ENCODE data around the gene SFXN3.

SFXN3 gene

DNA sequence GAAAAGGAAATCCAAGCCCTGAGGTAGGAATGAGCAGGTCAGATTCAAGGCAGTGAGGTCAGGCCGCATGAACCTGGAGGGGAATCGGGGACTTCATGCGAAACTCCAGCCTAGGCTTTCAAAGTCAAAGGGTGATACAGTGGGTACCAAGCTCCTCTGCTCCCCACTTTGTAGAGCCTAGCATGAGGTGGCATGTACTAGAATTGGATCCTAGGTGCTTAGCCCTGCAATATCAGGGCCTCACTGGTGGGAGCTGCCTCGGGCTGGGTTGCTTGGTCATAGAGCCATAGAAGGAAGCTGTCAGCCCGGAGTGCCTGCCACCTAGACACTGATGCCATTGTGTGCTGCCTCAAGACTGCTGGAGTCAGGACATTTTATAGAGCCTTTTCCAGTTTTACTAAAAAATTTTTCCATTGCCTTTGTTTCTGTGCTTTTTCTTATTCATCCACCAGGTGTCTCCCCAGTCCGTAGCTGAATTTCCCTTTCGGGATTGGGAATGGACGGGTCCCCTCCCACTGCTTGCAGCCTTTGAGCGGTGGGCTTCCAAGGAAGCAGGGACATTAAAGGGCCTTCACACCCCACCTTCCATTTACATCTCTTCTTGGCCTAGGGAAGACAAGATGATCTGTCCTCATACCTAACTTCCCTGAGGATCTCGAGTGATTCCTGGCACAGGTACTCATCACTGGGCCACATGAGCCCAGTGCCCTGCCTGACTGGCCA lies 36.9 kb upstream of the SFXN3 start:
- peaks cover 34% of the 10 kb centered on the region for H3K36me3 ChIP-seq (ENCODE audit: control insufficient read depth, insufficient read depth, low read length, severe bottlenecking)
- no peak overlapping the region for H3K9ac ChIP-seq (ENCODE audit: low read length)
- no peak overlapping the region for H3K4me3 ChIP-seq (ENCODE audit: low read length)
- H3K27me3 ChIP-seq (replicated peaks; ENCODE audit: control insufficient read depth, insufficient read depth, low read length) = no peaks in the 10 kb centered on the region
- DNase-seq (ENCODE audit: low read depth) = peak; percentile 75
- H3K4me1 ChIP-seq (ENCODE audit: control insufficient read depth, insufficient read depth, low read length) = peaks cover 17% of the 10 kb centered on the region
- H3K9me3 ChIP-seq (ENCODE audit: control insufficient read depth, low read length) = no peaks in the 10 kb centered on the region

GRCh38 chr10:100995181-100995580 lies 35.9 kb upstream of the SFXN3 start:
- no peak for DNase-seq (ENCODE audit: low read depth)
- peaks cover 27% of the 10 kb centered on the region for H3K36me3 ChIP-seq (ENCODE audit: control insufficient read depth, insufficient read depth, low read length, severe bottlenecking)
- no peaks in the 10 kb centered on the region for H3K27me3 ChIP-seq (replicated peaks; ENCODE audit: control insufficient read depth, insufficient read depth, low read length)
- H3K4me1 ChIP-seq (ENCODE audit: control insufficient read depth, insufficient read depth, low read length) = peaks cover 14% of the 10 kb centered on the region
- H3K9ac ChIP-seq (ENCODE audit: low read length) = no peak overlapping the region
- H3K4me3 ChIP-seq (ENCODE audit: low read length) = no peak overlapping the region
- no peaks in the 10 kb centered on the region for H3K9me3 ChIP-seq (ENCODE audit: control insufficient read depth, low read length)

DNA sequence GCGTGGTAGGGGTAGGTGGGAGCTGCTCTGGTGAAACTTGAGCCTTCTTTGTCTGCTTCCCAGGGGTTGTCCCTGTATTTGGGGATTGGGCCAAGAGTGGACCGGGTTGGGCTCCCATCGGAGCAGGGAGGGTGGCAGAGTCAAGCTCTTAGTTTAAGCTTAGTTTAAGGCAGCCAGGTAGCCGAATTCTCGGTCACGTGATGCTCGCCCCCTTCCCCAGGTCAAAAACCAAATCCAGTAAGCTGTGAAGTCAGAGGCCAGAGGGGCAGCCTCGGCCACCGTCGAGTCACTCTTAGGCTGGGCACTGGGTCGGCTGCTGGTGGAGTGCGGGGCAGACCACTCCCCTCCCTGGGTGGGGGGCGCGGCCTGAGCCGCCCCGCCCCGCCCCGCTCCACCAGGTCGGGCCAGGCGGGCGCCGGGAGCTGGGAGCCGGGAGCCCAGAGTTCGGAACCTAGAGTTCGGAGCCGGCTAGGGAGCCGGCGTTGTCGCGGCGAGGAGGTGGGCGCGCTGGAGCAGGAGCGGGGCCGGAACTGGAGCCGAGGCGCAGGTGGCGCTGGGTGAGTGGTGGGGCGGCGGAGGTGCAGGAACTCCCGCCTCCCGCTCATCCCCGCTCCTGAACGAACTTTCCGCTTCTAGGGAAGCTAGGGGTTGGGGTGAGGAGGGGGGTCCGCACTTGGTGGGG lies 34.2 kb upstream of the SFXN3 start:
- H3K4me3 ChIP-seq (ENCODE audit: low read length) = peak overlapping the region; percentile 75
- H3K4me1 ChIP-seq (ENCODE audit: control insufficient read depth, insufficient read depth, low read length) = peaks cover 26% of the 10 kb centered on the region
- H3K27me3 ChIP-seq (replicated peaks; ENCODE audit: control insufficient read depth, insufficient read depth, low read length) = no peaks in the 10 kb centered on the region
- H3K36me3 ChIP-seq (ENCODE audit: control insufficient read depth, insufficient read depth, low read length, severe bottlenecking) = peaks cover 13% of the 10 kb centered on the region
- no peaks in the 10 kb centered on the region for H3K9me3 ChIP-seq (ENCODE audit: control insufficient read depth, low read length)
- DNase-seq (ENCODE audit: low read depth) = peak; percentile 48
- H3K9ac ChIP-seq (ENCODE audit: low read length) = peak overlapping the region; percentile 90

- H3K4me1 ChIP-seq (ENCODE audit: control insufficient read depth, insufficient read depth, low read length) = peaks cover 34% of the 10 kb centered on the region
- peaks cover 17% of the 10 kb centered on the region for H3K36me3 ChIP-seq (ENCODE audit: control insufficient read depth, insufficient read depth, low read length, severe bottlenecking)
- peak overlapping the region; percentile 90 for H3K9ac ChIP-seq (ENCODE audit: low read length)
- no peaks in the 10 kb centered on the region for H3K9me3 ChIP-seq (ENCODE audit: control insufficient read depth, low read length)
- no peaks in the 10 kb centered on the region for H3K27me3 ChIP-seq (replicated peaks; ENCODE audit: control insufficient read depth, insufficient read depth, low read length)
- peak; percentile 90 for DNase-seq (ENCODE audit: low read depth)
- H3K4me3 ChIP-seq (ENCODE audit: low read length) = peak overlapping the region; percentile 75
Observed at GRCh38 chr10:100997360-100998182, 33.5 kb upstream of the SFXN3 start.

DNA sequence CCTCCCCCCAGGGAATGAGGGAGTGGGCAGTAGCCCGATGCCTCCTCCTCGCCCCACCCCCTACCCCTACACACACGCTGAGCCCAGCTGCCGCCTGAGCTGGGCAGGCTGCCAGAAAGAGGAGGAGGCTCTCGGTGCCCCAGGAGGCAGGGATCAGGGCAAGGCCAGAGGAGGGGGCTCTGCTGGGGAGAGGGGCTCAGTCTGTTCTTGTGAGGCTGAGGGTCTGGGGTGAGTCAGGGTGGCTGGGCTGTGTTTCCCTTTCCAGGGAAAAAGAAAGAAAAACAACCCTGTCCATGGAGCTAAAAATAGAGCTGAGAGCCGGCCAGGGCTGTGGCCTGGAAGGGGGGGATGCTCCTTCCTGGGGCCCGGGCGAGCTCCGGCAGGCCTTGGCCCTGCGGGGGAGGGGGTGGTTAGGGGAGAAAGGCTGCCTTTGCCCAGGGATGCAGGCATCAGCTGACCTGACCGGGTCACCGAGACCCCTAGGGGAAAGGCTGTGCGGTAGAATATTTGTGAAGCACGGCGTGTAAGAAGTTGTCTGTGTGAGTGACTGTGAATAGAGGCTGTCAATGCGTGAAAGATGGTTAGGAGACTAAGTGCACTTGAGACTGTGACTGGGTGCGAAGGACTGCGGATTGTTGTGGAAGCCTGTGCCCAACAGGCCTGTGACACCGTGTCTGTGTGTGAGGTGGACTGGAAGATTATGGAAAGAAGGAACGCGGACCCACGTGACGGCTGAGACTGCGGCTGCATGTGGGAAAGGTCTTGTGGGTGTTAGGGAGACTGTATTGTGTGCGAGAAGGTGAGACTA lies 32.6 kb upstream of the SFXN3 start:
- H3K9ac ChIP-seq (ENCODE audit: low read length) = peak overlapping the region; percentile 90
- peaks cover 19% of the 10 kb centered on the region for H3K36me3 ChIP-seq (ENCODE audit: control insufficient read depth, insufficient read depth, low read length, severe bottlenecking)
- no peaks in the 10 kb centered on the region for H3K9me3 ChIP-seq (ENCODE audit: control insufficient read depth, low read length)
- peak; percentile 88 for DNase-seq (ENCODE audit: low read depth)
- peaks cover 38% of the 10 kb centered on the region for H3K4me1 ChIP-seq (ENCODE audit: control insufficient read depth, insufficient read depth, low read length)
- H3K27me3 ChIP-seq (replicated peaks; ENCODE audit: control insufficient read depth, insufficient read depth, low read length) = no peaks in the 10 kb centered on the region
- peak overlapping the region; percentile 75 for H3K4me3 ChIP-seq (ENCODE audit: low read length)

GRCh38 chr10:100998991-100999741 lies 31.9 kb upstream of the SFXN3 start:
- DNase-seq (ENCODE audit: low read depth) = peak; percentile 93

GRCh38 chr10:100999742-101000126 lies 31.3 kb upstream of the SFXN3 start, which contains the start of gene LZTS2:
Gene LZTS2 (plus strand): TSS chr10:100999808. CDS start chr10:101002539, 2,731 bp downstream.
- no peaks in the 10 kb centered on the region for H3K9me3 ChIP-seq (ENCODE audit: control insufficient read depth, low read length)
- H3K36me3 ChIP-seq (ENCODE audit: control insufficient read depth, insufficient read depth, low read length, severe bottlenecking) = peaks cover 25% of the 10 kb centered on the region
- H3K4me1 ChIP-seq (ENCODE audit: control insufficient read depth, insufficient read depth, low read length) = peaks cover 50% of the 10 kb centered on the region
- DNase-seq (ENCODE audit: low read depth) = no peak
- H3K27me3 ChIP-seq (replicated peaks; ENCODE audit: control insufficient read depth, insufficient read depth, low read length) = no peaks in the 10 kb centered on the region
- peak within 1 kb of the TSS; percentile 97 for H3K4me3 ChIP-seq (ENCODE audit: low read length)
- peak within 1 kb of the TSS; percentile 90 for H3K9ac ChIP-seq (ENCODE audit: low read length)

More at GRCh38 chr10:100998991-100999741, 31.9 kb upstream of the SFXN3 start:
- H3K36me3 ChIP-seq (ENCODE audit: control insufficient read depth, insufficient read depth, low read length, severe bottlenecking) = peaks cover 19% of the 10 kb centered on the region
- peak overlapping the region; percentile 90 for H3K9ac ChIP-seq (ENCODE audit: low read length)
- peaks cover 46% of the 10 kb centered on the region for H3K4me1 ChIP-seq (ENCODE audit: control insufficient read depth, insufficient read depth, low read length)
- peak overlapping the region; percentile 75 for H3K4me3 ChIP-seq (ENCODE audit: low read length)
- H3K27me3 ChIP-seq (replicated peaks; ENCODE audit: control insufficient read depth, insufficient read depth, low read length) = no peaks in the 10 kb centered on the region
- no peaks in the 10 kb centered on the region for H3K9me3 ChIP-seq (ENCODE audit: control insufficient read depth, low read length)

- peak; percentile 67 for DNase-seq (ENCODE audit: low read depth)
- peak overlapping the region; percentile 97 for H3K4me3 ChIP-seq (ENCODE audit: low read length)
- peaks cover 50% of the 10 kb centered on the region for H3K4me1 ChIP-seq (ENCODE audit: control insufficient read depth, insufficient read depth, low read length)
- peaks cover 31% of the 10 kb centered on the region for H3K36me3 ChIP-seq (ENCODE audit: control insufficient read depth, insufficient read depth, low read length, severe bottlenecking)
- H3K9me3 ChIP-seq (ENCODE audit: control insufficient read depth, low read length) = no peaks in the 10 kb centered on the region
- peak overlapping the region; percentile 90 for H3K9ac ChIP-seq (ENCODE audit: low read length)
- no peaks in the 10 kb centered on the region for H3K27me3 ChIP-seq (replicated peaks; ENCODE audit: control insufficient read depth, insufficient read depth, low read length)
Observed at GRCh38 chr10:101000127-101000914, 30.7 kb upstream of the SFXN3 start.

GRCh38 chr10:101000915-101001658 lies 29.9 kb upstream of the SFXN3 start:
- Histone ChIP-seq H3K36me3 (ENCODE audit: control insufficient read depth, insufficient read depth, low read length, severe bottlenecking) (peaks cover 38% of the 10 kb centered on the region), H3K27me3 (replicated peaks; ENCODE audit: control insufficient read depth, insufficient read depth, low read length) (no peaks in the 10 kb centered on the region), H3K9ac (ENCODE audit: low read length) (peak overlapping the region; percentile 90), H3K4me3 (ENCODE audit: low read length) (peak overlapping the region; percentile 97), H3K4me1 (ENCODE audit: control insufficient read depth, insufficient read depth, low read length) (peaks cover 50% of the 10 kb centered on the region), H3K9me3 (ENCODE audit: control insufficient read depth, low read length) (no peaks in the 10 kb centered on the region)
- peak; percentile 95 for DNase-seq (ENCODE audit: low read depth)

Data from adipocyte (in vitro differentiated cells).